ENCODE data around the gene KANTR. TPM values are rescaled to one million over a fixed set of nuclear protein-coding genes. Genes with fewer than 3 reads are reported as not detected.

Gene KANTR
- total RNA-seq, 1 experiment from 2014 or later, result 7.7 TPM

GRCh38 chrX:53089224-53089842 is 4.6 kb upstream of the KANTR start:
- Mint-ChIP-seq H3K9me3 (peaks cover 67 to 80% of the 10 kb centered on the region in 2 experiments), H3K27me3 (ENCODE audit: low read depth) (no peaks in the 10 kb centered on the region; the same call in 1 of the 2 replicates), H3K4me1 (peaks cover 4 to 11% of the 10 kb centered on the region in 2 experiments; a peak in 3 of 4 replicates), H3K27ac (no peak overlapping the region; a peak in 1 of 7 replicates), H3K4me3 (peak overlapping the region; percentile 84 to 94), H3K36me3 (ENCODE audit: insufficient read depth in 1 of 3, low read depth in 3 of 3) (peaks cover 22 to 39% (median 26%) of the 10 kb centered on the region in 3 experiments)
- Histone ChIP-seq H4K8ac (replicated peaks; ENCODE audit: insufficient read length, low read depth, low read length) (no peak overlapping the region), H3K27ac (ENCODE audit: insufficient read length, low read depth, low read length) (no peak overlapping the region), H3K14ac (ENCODE audit: insufficient read depth, low read length) (no peak overlapping the region), H2BK20ac (ENCODE audit: low read depth, low read length, poor library complexity, severe bottlenecking) (no peak overlapping the region), H3K79me1 (ENCODE audit: insufficient read depth, low read depth, low read length, poor library complexity, severe bottlenecking) (no peaks in the 10 kb centered on the region), H3K4ac (ENCODE audit: low read depth, low read length) (no peak overlapping the region), H2AK5ac (ENCODE audit: insufficient read length, low read length) (no peak overlapping the region), H3K9ac (ENCODE audit: extremely low read depth, insufficient read length, low read length) (no peak overlapping the region), H2BK15ac (ENCODE audit: low read depth, low read length) (no peak overlapping the region), H3K4me1 (ENCODE audit: insufficient read depth, low read length) (no peaks in the 10 kb centered on the region), H4K20me1 (ENCODE audit: control insufficient read depth, insufficient read depth, insufficient read length) (no peaks in the 10 kb centered on the region), H3K56ac (ENCODE audit: insufficient read length, low read depth, low read length) (no peak overlapping the region), H2AFZ (ENCODE audit: low read length) (no peak overlapping the region), H3K4me2 (ENCODE audit: insufficient read depth, insufficient read length, low read length) (peak overlapping the region; percentile 68), H4K91ac (ENCODE audit: insufficient read length, low read depth, low read length) (no peak overlapping the region), H3K27me3 (ENCODE audit: insufficient read depth, low read length) (no peaks in the 10 kb centered on the region), H3K18ac (ENCODE audit: insufficient read length, low read depth, low read length) (no peak overlapping the region), H3K9me3 (ENCODE audit: control insufficient read depth, low read depth, low read length) (peaks cover 32% of the 10 kb centered on the region), H2BK12ac (ENCODE audit: insufficient read length, low read depth, low read length) (no peak overlapping the region), H3K23me2 (ENCODE audit: insufficient read length, low read depth, low read length, poor library complexity, severe bottlenecking) (peaks cover 8% of the 10 kb centered on the region), H2BK5ac (ENCODE audit: insufficient read length, low read length) (no peak overlapping the region), H3K79me2 (ENCODE audit: insufficient read depth, low read length) (no peaks in the 10 kb centered on the region), H4K5ac (ENCODE audit: insufficient read length, low read depth, low read length) (no peak overlapping the region), H3T11ph (ENCODE audit: low read length) (no peak overlapping the region), H2BK120ac (ENCODE audit: low read depth, low read length, poor library complexity, severe bottlenecking) (no peak overlapping the region), H3K23ac (ENCODE audit: insufficient read length, low read depth, low read length) (no peak overlapping the region)
- WGBS (ENCODE audit: extremely low coverage, insufficient read length, low lambda C conversion rate), result no CpG with 5 or more reads among the region's 11 CpGs
- TF ChIP-seq, protein P1, sequence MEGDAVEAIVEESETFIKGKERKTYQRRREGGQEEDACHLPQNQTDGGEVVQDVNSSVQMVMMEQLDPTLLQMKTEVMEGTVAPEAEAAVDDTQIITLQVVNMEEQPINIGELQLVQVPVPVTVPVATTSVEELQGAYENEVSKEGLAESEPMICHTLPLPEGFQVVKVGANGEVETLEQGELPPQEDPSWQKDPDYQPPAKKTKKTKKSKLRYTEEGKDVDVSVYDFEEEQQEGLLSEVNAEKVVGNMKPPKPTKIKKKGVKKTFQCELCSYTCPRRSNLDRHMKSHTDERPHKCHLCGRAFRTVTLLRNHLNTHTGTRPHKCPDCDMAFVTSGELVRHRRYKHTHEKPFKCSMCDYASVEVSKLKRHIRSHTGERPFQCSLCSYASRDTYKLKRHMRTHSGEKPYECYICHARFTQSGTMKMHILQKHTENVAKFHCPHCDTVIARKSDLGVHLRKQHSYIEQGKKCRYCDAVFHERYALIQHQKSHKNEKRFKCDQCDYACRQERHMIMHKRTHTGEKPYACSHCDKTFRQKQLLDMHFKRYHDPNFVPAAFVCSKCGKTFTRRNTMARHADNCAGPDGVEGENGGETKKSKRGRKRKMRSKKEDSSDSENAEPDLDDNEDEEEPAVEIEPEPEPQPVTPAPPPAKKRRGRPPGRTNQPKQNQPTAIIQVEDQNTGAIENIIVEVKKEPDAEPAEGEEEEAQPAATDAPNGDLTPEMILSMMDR (conservative IDR thresholded peaks at IDR 0.05), result peak; percentile 75
- DNase-seq, result no peak

Data from H9 (cell line).